ACHN (cell line): ENCODE measurements around the gene SEL1L2.

Source experiments
- DNase-seq: peaks from one replicate; pipeline ENCODE4 v3.0.0-alpha.2; 2015
- in situ Hi-C: cut with HindIII; loops from 2 replicates; pipeline ENCODE4 v1.10.0; 2017; ENCODE audit warnings: low sequenced_read_pairs, low pct_ligation_motif_present, low pct_unique_long_range_greater_than_20kb

SEL1L2 gene

GRCh38 chr20:13877793-13878192 is 112.6 kb downstream of the SEL1L2 start:
- DNase-seq = no peak
- in situ Hi-C loops = no loop called here

GRCh38 chr20:13875265-13875811 is 115.1 kb downstream of the SEL1L2 start:
- in situ Hi-C loops = no loop called here
- no peak for DNase-seq

GRCh38 chr20:13874394-13875157 is 115.8 kb downstream of the SEL1L2 start:
- in situ Hi-C loops = no loop called here
- DNase-seq = no peak

DNA sequence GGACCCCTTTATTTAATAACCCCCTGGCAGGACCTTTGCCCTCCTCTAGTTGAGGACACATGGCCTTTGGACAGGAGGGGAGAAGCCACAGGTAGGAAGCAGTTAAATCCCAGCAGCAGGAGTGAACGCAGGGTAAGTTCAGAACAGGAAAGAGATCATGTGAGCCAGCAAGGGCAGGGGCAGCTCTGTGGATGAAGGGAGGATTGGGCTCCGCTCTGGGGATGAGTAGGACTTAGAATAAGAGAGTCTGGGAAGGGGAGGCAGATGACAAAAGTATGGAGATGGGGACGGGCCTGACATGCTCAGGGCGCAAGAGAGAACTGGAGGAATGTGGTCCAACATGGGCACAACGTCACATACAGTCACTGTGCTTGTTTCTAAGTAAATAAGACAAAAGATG is 116.6 kb downstream of the SEL1L2 start:
- in situ Hi-C loops = no loop called here
- DNase-seq = no peak

- in situ Hi-C loops = no loop called here
- DNase-seq = no peak
Measured at GRCh38 chr20:13870170-13870748, 120.2 kb downstream of the SEL1L2 start.

DNA sequence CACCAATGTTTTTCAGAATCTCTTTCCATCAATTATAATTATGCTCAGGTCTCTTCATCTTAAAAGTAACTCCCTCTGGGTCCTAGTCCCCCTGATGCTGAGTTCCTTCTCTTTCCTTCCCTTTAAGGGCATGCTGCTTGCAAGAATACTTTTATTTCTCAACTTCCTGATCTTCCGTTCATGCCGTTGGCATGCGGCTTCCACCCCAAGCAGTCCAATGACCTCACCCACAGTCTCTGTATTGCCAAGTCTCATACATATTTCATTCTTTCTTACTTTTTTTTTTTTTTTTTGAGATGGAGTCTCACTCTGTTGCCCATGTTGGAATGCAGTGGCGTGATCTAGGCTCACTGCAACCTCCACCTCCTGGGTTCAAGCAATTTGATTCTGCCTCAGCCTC is 122.1 kb downstream of the SEL1L2 start:
- no peak for DNase-seq
- in situ Hi-C loops = no loop called here

DNA sequence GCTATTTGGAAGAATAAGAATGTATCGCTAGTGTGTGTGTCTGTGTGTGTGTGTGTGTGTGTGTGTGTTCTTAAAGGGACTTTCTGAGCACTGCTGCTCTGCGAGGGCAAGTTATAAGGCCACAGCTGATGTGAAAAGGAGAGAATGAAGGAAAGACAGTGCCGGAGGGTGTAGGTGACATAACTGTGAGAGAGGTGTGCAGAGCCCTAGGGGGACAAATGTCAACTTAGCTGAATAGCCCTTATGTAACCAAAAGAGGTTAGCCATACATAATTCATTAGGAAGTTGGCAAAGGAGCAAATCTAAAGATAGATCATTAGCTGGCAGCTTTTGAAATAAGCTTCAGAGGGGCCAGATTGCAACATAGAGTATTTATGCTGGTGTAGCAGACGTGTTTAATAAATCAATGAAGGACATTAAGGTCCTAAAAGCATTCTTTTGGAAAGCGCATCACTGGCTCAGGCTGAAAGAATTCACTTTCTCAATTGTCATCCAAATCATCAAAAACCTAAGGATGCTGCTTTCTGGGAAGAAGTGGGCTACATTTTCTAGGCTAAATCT is 124.5 kb downstream of the SEL1L2 start:
- DNase-seq = no peak
- in situ Hi-C loops = no loop called here

DNA sequence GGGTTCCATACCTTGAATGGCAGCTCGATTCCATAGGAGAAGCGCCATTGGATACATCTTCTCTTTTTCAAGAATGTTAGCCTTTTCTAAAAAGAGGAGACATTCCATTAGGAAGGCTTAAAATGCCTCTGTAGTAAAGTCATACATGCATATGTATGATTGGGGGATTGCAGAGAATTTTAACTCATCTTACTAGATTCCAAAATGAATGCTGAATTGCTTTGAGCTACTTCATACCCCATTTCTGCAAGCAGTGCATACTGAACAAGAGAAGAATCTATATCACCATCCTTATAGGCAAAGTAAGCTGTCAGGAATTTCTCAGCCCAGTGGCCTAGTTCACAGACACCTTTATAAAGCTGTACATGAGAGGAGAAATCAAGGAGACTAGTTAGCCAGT is 125.3 kb downstream of the SEL1L2 start:
- DNase-seq = no peak
- in situ Hi-C loops = no loop called here

GRCh38 chr20:13863244-13863643 is 127.2 kb downstream of the SEL1L2 start:
- in situ Hi-C loops = no loop called here
- DNase-seq = no peak

GRCh38 chr20:13862245-13862644 is 128.2 kb downstream of the SEL1L2 start:
- in situ Hi-C loops = no loop called here
- DNase-seq = no peak

GRCh38 chr20:13858871-13859270 is 131.5 kb downstream of the SEL1L2 start:
- DNase-seq = no peak
- in situ Hi-C loops = no loop called here

- in situ Hi-C loops = no loop called here
- DNase-seq = no peak
Measured at GRCh38 chr20:13858439-13858838, 132.0 kb downstream of the SEL1L2 start.

GRCh38 chr20:13857961-13858360 is 132.5 kb downstream of the SEL1L2 start:
- in situ Hi-C loops = no loop called here
- no peak for DNase-seq

- DNase-seq = no peak
- in situ Hi-C loops = no loop called here
Measured at GRCh38 chr20:13857304-13857703, 133.1 kb downstream of the SEL1L2 start.

GRCh38 chr20:13856354-13856753 is 134.1 kb downstream of the SEL1L2 start:
- in situ Hi-C loops = no loop called here

GRCh38 chr20:13855613-13856012 is 134.8 kb downstream of the SEL1L2 start:
- DNase-seq = no peak
- in situ Hi-C loops = no loop called here

More at GRCh38 chr20:13856354-13856753, 134.1 kb downstream of the SEL1L2 start:
- no peak for DNase-seq

DNA sequence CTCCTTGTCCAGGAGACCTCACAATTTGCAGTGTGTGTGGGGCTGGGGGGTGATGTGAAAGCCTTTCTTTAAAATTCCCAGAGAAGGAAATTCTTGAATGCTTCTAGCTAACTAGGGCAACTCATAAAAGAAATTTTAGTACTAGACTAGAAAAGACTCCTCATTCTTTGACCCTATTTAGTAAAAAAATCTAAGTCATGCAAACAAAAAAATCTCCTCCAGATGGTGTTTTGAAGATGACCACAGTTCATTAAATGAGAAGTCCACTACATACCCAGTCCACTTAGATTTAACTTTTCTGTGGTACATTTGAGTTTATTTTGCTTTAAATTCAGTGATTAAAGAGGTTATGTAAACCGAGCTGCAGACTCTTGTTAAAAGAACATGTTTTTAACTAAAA is 138.1 kb downstream of the SEL1L2 start:
- DNase-seq = no peak
- in situ Hi-C loops = no loop called here

DNA sequence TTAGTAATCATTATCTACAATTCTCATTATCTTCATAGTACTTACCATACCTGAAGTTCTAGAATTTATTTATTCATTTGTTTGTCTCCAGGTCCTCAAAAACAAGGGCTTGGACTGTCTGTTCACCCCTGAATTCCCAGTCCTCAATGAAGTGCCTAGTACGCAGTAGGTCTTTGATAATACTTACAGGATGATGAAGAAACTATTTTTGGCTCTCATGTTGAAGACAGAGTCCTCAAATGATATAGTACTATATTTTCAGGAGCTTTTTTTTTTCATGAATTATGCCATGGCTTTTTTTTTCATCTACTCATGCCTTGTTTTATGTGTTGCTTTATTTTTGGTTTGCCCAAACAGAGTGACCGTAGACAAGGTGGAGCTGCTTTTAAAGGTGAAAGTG is 139.1 kb downstream of the SEL1L2 start:
- in situ Hi-C loops = no loop called here
- no peak for DNase-seq

GRCh38 chr20:13844296-13844695 is 146.1 kb downstream of the SEL1L2 start:
- in situ Hi-C loops = no loop called here
- DNase-seq = no peak

DNA sequence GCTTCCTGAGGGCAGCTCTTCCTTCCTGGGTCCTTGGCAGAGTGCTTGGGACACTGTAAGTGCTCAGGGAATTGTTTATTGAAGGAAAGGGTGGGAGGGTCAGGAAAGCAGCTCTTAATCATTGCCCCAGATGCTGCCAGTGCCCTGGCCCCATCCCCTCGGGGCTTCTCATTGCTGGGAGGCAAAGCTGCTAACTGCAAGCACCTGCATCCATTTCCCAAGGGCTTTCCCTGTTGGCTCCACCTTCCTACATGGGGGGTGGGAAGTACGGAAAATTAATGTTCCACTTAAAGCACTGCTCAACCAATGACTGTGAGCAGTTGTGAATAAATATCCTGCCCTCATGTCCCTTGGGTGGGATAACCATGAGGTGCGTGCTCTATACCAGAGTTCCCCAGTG is 149.2 kb downstream of the SEL1L2 start:
- no peak for DNase-seq
- in situ Hi-C loops = no loop called here
